Breast epithelium (tissue), 4 donors: ENCODE measurements around the gene IDH3A. TPM values are rescaled to one million over a fixed set of nuclear protein-coding genes. Genes with fewer than 3 reads are reported as not detected.

Source experiments
- DNase-seq, 2 donors: peaks; one replicate each; pipeline ENCODE4 v3.0.0-alpha.2; 2019; ENCODE audit warnings: low spot score in 2 of 2
- H3K27ac ChIP-seq, 2 donors: fragments of 200-600 bp; sonication (generic) in 1 of 2; one replicate each; pipeline ENCODE4 v1.5.1; 2016 to 2019; ENCODE audit warnings: mild to moderate bottlenecking in 1 of 2
- H3K27me3 ChIP-seq, 2 donors: fragments of 200-600 bp; sonication (generic) in 1 of 2; one replicate each; pipeline versions ENCODE4 v1.5.1 to v1.6.0; 2017 to 2019; ENCODE audit warnings: control low read depth in 1 of 2, mild to moderate bottlenecking in 1 of 2
- H3K36me3 ChIP-seq: fragments of 200-600 bp; one replicate; pipeline ENCODE4 v1.5.1; 2019
- H3K4me1 ChIP-seq, 2 donors: fragments of 200-600 bp; sonication (generic); one replicate each; pipeline ENCODE4 v1.5.1; 2016 to 2019; ENCODE audit warnings: control low read depth in 1 of 2
- H3K4me3 ChIP-seq, 3 donors: fragments of 200-600 bp; sonication (generic); 1 replicate in 2 of 3; 2 replicates in 1 of 3; pipeline ENCODE4 v1.5.1; 2016 to 2019; ENCODE audit warnings: mild to moderate bottlenecking in 3 of 3, moderate library complexity in 2 of 3
- H3K9me3 ChIP-seq, 2 donors: fragments of 200-600 bp; sonication (generic) in 1 of 2; one replicate each; pipeline ENCODE4 v1.5.1; 2016 to 2019; ENCODE audit warnings: control low read depth in 1 of 2
- POLR2A ChIP-seq: fragments of 450-650 bp; IDR thresholded peaks from one replicate; pipeline ENCODE4 v1.6.1; 2016; ENCODE audit warnings: antibody characterized with exemption, mild to moderate bottlenecking, moderate library complexity
- POLR2AphosphoS5 ChIP-seq, 3 donors: sonication (generic); formaldehyde crosslinking; IDR thresholded peaks; one replicate each; pipeline ENCODE4 v1.6.1; 2017; ENCODE audit warnings: antibody characterized with exemption in 3 of 3
- intact Hi-C: fragments of 100-400 bp; cut with DNase I; formaldehyde crosslinking; loops from one replicate; pipeline ENCODE4 v1.15.1; 2023; ENCODE audit warnings: low total_unique reads
- total RNA-seq, 3 donors: library from RNA; depleted of rRNA; stranded (reverse); fragments of >200 nt; gene quantifications; one replicate each; pipeline ENCODE4 v1.1.0, GENCODE V29; 2016
- TF ChIP-seq, protein P1 (sequence below), 3 donors: fragments of 450-650 bp; IDR thresholded peaks; one replicate each; pipeline ENCODE4 v1.5.1; 2016 to 2017; ENCODE audit warnings: antibody characterized with exemption in 3 of 3, mild to moderate bottlenecking in 3 of 3, moderate library complexity in 3 of 3

IDH3A gene
- total RNA-seq, 3 donors from 2014 or later, result 44.2 to 63.2 (median 52.0) TPM

DNA sequence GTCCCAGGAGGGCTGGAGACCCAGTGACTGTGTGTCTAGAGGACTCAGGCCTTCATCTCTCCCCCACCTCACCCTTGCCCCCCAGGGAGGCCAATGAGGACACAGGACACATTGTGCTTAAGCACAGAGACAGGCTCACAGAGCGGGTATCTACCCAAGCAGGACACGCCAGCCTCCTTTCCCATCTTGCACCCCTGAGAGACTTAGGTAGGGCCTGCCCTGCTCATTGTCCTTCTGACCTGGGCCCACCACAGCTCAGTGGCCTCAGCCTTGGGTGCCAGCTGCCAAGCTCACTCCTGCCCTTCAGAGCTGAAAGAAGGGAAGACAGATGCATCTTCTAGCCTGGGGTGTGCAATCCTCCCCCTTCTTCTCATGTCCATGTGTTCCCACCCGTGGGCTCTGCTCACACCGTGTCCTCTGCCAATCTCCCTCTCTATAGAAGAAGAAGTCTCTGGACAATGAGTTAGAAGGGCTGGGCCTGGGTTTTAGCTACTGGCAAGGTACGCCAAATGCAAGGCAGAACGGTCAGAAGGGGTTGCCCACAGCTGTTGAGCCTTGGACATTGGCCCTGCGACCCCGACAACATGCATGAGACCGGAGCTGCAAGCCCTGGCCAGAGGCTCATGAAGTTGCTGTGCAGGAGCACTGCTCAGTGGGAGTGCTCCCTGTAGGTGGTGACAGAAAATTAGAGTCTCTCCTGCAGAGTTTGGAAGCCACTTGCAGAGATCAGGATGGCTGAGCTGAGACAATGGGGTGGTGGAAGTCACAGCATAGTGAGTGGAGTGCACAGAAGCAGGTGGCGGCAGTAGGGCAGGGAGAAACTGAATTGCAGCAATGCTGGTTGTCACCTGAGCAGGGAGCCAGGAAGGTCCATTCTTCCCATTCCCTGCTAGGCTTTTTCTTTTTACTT, 52.4 kb downstream of the IDH3A start:
- DNase-seq, result no peak
- Histone ChIP-seq H3K27me3 (peaks cover 0 to 5% of the 10 kb centered on the region in 2 donors), H3K4me1 (no peaks in the 10 kb centered on the region), H3K36me3 (no peaks in the 10 kb centered on the region), H3K4me3 (no peak overlapping the region), H3K9me3 (no peaks in the 10 kb centered on the region), H3K27ac (no peak overlapping the region)
- TF ChIP-seq POLR2AphosphoS5 (IDR thresholded peaks at IDR 0.05) (no peak), POLR2A (no peak)
- TF ChIP-seq, protein P1, sequence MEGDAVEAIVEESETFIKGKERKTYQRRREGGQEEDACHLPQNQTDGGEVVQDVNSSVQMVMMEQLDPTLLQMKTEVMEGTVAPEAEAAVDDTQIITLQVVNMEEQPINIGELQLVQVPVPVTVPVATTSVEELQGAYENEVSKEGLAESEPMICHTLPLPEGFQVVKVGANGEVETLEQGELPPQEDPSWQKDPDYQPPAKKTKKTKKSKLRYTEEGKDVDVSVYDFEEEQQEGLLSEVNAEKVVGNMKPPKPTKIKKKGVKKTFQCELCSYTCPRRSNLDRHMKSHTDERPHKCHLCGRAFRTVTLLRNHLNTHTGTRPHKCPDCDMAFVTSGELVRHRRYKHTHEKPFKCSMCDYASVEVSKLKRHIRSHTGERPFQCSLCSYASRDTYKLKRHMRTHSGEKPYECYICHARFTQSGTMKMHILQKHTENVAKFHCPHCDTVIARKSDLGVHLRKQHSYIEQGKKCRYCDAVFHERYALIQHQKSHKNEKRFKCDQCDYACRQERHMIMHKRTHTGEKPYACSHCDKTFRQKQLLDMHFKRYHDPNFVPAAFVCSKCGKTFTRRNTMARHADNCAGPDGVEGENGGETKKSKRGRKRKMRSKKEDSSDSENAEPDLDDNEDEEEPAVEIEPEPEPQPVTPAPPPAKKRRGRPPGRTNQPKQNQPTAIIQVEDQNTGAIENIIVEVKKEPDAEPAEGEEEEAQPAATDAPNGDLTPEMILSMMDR (IDR thresholded peaks at IDR 0.05), result no peak
- intact Hi-C loops, result no loop called here

DNA sequence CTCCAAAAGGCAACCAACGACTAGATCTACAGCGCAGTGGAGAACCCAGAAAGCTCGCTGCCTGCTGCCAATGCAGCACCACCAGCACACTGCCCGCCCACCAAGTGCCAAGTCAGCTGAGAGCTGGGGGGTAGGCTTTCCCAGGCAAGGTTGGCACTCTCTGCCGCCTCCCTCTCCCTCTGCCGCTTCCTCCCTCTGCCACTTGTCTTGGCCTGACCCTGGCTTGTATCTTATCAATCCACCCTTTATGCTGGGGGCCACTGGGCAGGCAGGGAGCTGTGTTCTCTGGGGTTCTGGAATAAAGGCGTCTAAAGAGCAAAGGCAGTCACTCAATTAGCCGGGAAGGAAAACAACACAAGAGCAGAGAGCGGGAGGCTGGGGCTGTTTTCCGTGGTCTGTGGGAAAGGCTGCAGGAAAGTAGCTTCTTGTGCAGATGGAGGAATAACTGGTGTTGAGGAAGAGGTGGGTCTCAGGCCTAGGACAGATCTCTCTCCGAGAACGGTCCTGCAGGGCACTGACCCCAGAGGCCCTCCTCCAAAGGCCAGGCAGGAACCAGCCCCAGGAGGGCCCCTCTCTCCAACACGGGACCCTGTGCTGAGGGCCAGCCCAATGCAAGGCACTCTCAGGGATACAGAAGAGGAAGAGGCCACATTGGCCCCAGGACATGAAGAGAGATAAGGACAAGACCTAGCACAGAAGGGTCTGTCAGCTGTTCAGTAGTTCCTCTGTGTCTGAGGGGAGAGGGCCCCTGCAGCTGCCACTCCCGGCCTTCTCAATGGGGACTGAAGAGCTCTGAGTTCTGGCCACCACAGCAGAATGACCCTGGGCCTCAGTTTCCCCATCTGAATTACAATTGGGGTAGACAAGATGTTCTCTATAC, 54.4 kb downstream of the IDH3A start:
- peak; percentile 11 to 43 for DNase-seq
- H3K4me3 ChIP-seq, result no peak overlapping the region
- H3K27ac ChIP-seq, result no peak overlapping the region
- H3K4me1 ChIP-seq, result no peaks in the 10 kb centered on the region
- intact Hi-C loops, result no loop called here
- H3K9me3 ChIP-seq, result no peaks in the 10 kb centered on the region
- peaks cover 0 to 5% of the 10 kb centered on the region in 2 donors for H3K27me3 ChIP-seq
- TF ChIP-seq POLR2A, result no peak
- TF ChIP-seq, protein P1 (IDR thresholded peaks at IDR 0.05), result no peak
- no peak for TF ChIP-seq POLR2AphosphoS5 (IDR thresholded peaks at IDR 0.05)
- H3K36me3 ChIP-seq, result no peaks in the 10 kb centered on the region

DNA sequence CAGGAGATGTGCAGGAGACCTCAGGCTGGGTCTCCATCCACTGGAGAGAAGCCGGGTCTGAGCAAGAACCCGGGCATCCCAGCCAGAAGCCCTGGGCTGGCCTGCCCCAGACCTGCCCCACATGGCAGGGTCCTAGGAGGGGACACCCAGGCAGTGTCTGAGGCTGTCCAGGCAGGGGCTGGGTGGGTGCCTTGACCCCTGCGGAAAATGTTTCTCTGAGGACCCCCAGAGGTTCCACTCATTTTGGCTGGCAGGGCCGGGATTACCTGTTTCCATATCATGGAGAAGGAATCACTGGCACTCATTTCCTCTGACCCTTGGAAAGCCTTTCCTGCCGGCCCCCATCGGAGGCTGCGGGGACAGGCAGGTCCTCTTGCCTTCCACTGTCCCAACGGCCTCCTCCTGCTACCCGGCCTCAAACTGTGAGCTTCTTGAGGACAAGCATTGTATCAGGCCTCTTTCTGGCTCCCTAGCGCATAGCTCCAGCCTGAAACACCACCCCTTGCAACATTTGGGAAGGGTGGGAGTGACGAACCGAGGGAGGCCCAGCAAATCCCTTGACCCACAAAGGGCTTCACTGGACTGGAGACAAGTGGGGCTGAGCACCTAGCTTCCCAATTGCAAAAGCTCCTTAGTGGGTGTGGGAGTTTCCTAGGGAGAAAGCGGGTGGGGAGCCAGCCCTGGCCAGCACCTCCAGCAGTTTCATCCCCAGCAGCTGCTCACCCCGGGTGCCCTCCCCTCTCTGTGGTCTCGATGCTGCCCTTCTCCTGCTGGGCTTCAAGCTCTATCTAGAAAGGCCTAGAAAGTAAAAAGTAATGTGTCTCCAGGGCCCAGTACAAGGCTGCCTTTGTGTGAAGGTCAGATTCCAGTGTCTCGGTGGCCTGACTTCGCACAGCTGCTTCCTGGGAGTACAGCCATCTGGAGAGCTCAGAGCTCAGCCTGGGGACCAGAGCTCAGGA, 55.5 kb downstream of the IDH3A start:
- Histone ChIP-seq H3K4me1 (no peaks in the 10 kb centered on the region), H3K4me3 (no peak overlapping the region), H3K27ac (no peak overlapping the region), H3K36me3 (no peaks in the 10 kb centered on the region), H3K27me3 (peaks cover 0 to 5% of the 10 kb centered on the region in 2 donors), H3K9me3 (no peaks in the 10 kb centered on the region)
- intact Hi-C loops, result no loop called here
- TF ChIP-seq POLR2AphosphoS5 (IDR thresholded peaks at IDR 0.05), result no peak
- no peak for TF ChIP-seq POLR2A
- TF ChIP-seq, protein P1 (IDR thresholded peaks at IDR 0.05), result no peak
- DNase-seq, result peak in 1 of 2 donors; percentile 12

DNA sequence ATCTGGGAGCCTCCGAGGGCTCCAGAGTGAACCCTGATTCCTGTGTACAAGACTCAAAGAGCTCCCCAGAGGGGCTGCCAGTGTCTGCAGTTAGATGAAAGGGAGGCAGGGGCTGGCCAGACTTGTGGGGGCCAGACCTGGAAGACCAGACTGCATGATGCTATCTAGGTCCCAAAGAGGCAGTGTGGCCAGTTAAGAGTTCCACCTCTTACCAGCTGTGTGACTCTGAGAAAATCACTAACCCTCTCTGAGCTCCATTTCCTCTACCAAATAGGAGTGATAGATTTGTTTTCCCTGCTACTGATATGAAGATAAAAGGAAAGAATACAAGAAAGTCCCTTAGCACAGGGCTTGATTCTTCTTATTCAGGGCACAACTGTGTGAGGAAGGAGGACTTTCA, 56.2 kb downstream of the IDH3A start:
- intact Hi-C loops, result no loop called here
- TF ChIP-seq, protein P1 (IDR thresholded peaks at IDR 0.05), result no peak
- TF ChIP-seq POLR2A, result no peak
- TF ChIP-seq POLR2AphosphoS5 (IDR thresholded peaks at IDR 0.05), result no peak
- H3K27me3 ChIP-seq, result peaks cover 0 to 5% of the 10 kb centered on the region in 2 donors
- no peak for DNase-seq
- H3K4me1 ChIP-seq, result no peaks in the 10 kb centered on the region
- no peaks in the 10 kb centered on the region for H3K9me3 ChIP-seq
- H3K4me3 ChIP-seq, result no peak overlapping the region
- H3K36me3 ChIP-seq, result no peaks in the 10 kb centered on the region
- no peak overlapping the region for H3K27ac ChIP-seq
